ENCODE data around the gene IFNL3. TPM values are rescaled to one million over a fixed set of nuclear protein-coding genes. Genes with fewer than 3 reads are reported as not detected.

Gene IFNL3
- total RNA-seq, 1 donor from 2014 or later = not detected

GRCh38 chr19:39212375-39212742, 32.4 kb downstream of the IFNL3 start:
- H3K4me1 Mint-ChIP-seq = no peaks in the 10 kb centered on the region
- H3K27me3 Mint-ChIP-seq (ENCODE audit: low read depth) = peaks cover 16% of the 10 kb centered on the region
- DNase-seq (ENCODE audit: low spot score in 2 of 2, unreplicated experiment in 2 of 2) = no peak
- H3K9me3 Mint-ChIP-seq = peaks cover 9% of the 10 kb centered on the region
- no peak overlapping the region for H3K27ac Mint-ChIP-seq
- H3K36me3 Mint-ChIP-seq = peaks cover 3% of the 10 kb centered on the region
- no peak overlapping the region for H3K4me3 Mint-ChIP-seq
- TF ChIP-seq CTCF (IDR thresholded peaks at IDR 0.05; ENCODE audit: unreplicated experiment) = no peak

GRCh38 chr19:39211731-39212374, 33.0 kb downstream of the IFNL3 start:
- Mint-ChIP-seq H3K27ac (no peak overlapping the region), H3K36me3 (peaks cover 2% of the 10 kb centered on the region), H3K4me3 (no peak overlapping the region), H3K4me1 (no peaks in the 10 kb centered on the region), H3K9me3 (peaks cover 4% of the 10 kb centered on the region), H3K27me3 (ENCODE audit: low read depth) (peaks cover 11% of the 10 kb centered on the region)
- no peak for TF ChIP-seq CTCF (IDR thresholded peaks at IDR 0.05; ENCODE audit: unreplicated experiment)
- no peak for DNase-seq (ENCODE audit: low spot score in 2 of 2, unreplicated experiment in 2 of 2)

GRCh38 chr19:39209196-39209595, 35.6 kb downstream of the IFNL3 start:
- no peak for TF ChIP-seq CTCF (IDR thresholded peaks at IDR 0.05; ENCODE audit: unreplicated experiment)
- Mint-ChIP-seq H3K27me3 (ENCODE audit: low read depth) (peaks cover 9% of the 10 kb centered on the region), H3K4me1 (peaks cover 12% of the 10 kb centered on the region), H3K9me3 (no peaks in the 10 kb centered on the region), H3K4me3 (no peak overlapping the region), H3K27ac (no peak overlapping the region), H3K36me3 (no peaks in the 10 kb centered on the region)
- no peak for DNase-seq (ENCODE audit: low spot score in 2 of 2, unreplicated experiment in 2 of 2)

- TF ChIP-seq CTCF (IDR thresholded peaks at IDR 0.05; ENCODE audit: unreplicated experiment) = no peak
- Mint-ChIP-seq H3K27ac (no peak overlapping the region), H3K36me3 (no peaks in the 10 kb centered on the region), H3K9me3 (no peaks in the 10 kb centered on the region), H3K4me1 (peaks cover 13% of the 10 kb centered on the region), H3K4me3 (no peak overlapping the region), H3K27me3 (ENCODE audit: low read depth) (peaks cover 7% of the 10 kb centered on the region)
- DNase-seq (ENCODE audit: low spot score in 2 of 2, unreplicated experiment in 2 of 2) = no peak
These were observed 36.5 kb downstream of the IFNL3 start for GRCh38 chr19:39208175-39208795.

GRCh38 chr19:39207293-39207836, 37.4 kb downstream of the IFNL3 start:
- Mint-ChIP-seq H3K4me3 (no peak overlapping the region), H3K36me3 (no peaks in the 10 kb centered on the region), H3K27me3 (ENCODE audit: low read depth) (peaks cover 9% of the 10 kb centered on the region), H3K27ac (no peak overlapping the region), H3K9me3 (no peaks in the 10 kb centered on the region), H3K4me1 (peaks cover 13% of the 10 kb centered on the region)
- TF ChIP-seq CTCF (IDR thresholded peaks at IDR 0.05; ENCODE audit: unreplicated experiment) = no peak
- no peak for DNase-seq (ENCODE audit: low spot score in 2 of 2, unreplicated experiment in 2 of 2)

Measured in mesothelial cell of epicardium (in vitro differentiated cells).